ENCODE results near the gene FAM229B.
"Not testable (repeated sequence)": the region's sequence is repeated elsewhere in the genome, so short reads cannot be mapped to it uniquely, and the experiment has no call there.

The FAM229B gene

DNA sequence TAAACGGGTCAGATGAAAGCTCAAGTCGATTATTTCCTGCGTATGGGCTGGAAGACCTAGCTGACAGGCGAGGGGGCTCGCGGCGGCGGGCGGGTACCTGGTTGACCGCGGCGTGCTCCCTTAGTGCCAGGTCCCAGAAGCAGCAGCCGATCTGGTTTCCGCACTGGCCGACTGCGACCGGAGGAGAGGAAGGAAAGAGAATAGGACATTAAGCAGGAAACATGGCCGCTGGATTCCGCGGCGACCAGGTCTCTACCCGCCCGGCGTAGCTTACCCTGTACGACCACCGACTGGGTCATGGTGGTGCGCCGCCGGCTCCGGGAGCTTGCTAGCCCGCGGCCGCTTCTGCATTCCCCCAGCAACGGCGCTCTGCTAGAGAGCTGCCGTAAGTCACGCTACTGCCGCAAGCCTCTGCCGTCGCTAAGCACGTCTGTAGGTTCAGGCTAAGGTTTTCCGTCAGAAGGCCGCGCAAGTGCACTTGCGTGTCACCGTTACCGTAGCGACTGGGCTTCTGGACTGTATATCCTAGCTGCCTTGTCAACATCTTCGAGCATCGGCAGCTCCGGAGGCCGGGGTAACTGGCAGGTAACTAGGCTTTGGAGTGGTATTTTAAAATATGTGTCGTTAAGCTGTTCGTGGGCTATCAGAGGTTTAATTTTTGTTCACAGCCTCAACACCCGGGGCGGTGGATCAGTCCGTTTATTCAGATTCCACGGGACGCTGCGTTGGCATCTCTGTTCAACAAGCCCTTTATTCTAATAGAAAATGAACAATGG, at the start of gene FAM229B, which contains the start of gene TUBE1:
Gene FAM229B (plus strand): TSS at position 456 of the 776 bp plus-strand sequence. CDS start 11,693 bp downstream, outside the sequence.
Gene TUBE1 (minus strand): TSS at position 347 of the 776 bp plus-strand sequence. CDS start 48 bp downstream, at position 299.
- Mint-ChIP-seq H3K9me3 (no peaks in the 10 kb centered on the region), H3K4me1 (ENCODE audit: low read depth) (peaks cover 10% of the 10 kb centered on the region), H3K4me3 (no peak within 1 kb of the TSS), H3K27me3 (peaks cover 16% of the 10 kb centered on the region), H3K36me3 (ENCODE audit: low read depth) (peaks cover 27% of the 10 kb centered on the region), H3K27ac (no peak within 1 kb of the TSS)

- peaks cover 93% of the 10 kb centered on the region for H3K4me1 Mint-ChIP-seq (ENCODE audit: low read depth)
These were observed 49.6 kb upstream of the FAM229B start for GRCh38 chr6:112037783-112038216.

GRCh38 chr6:112038268-112038667, 49.1 kb upstream of the FAM229B start:
- Mint-ChIP-seq H3K4me3 (no peak overlapping the region), H3K4me1 (ENCODE audit: low read depth) (peaks cover 92% of the 10 kb centered on the region), H3K9me3 (no peaks in the 10 kb centered on the region), H3K27ac (peak overlapping the region; percentile 81), H3K27me3 (no peaks in the 10 kb centered on the region), H3K36me3 (ENCODE audit: low read depth) (no peaks in the 10 kb centered on the region)

More at GRCh38 chr6:112037783-112038216, 49.6 kb upstream of the FAM229B start:
- Mint-ChIP-seq H3K36me3 (ENCODE audit: low read depth) (no peaks in the 10 kb centered on the region), H3K27me3 (no peaks in the 10 kb centered on the region), H3K27ac (peak overlapping the region; percentile 81), H3K4me3 (no peak overlapping the region), H3K9me3 (no peaks in the 10 kb centered on the region)

GRCh38 chr6:112038756-112039430, 48.5 kb upstream of the FAM229B start:
- H3K27ac Mint-ChIP-seq = peak overlapping the region; percentile 81
- no peaks in the 10 kb centered on the region for H3K9me3 Mint-ChIP-seq
- peaks cover 89% of the 10 kb centered on the region for H3K4me1 Mint-ChIP-seq (ENCODE audit: low read depth)
- no peaks in the 10 kb centered on the region for H3K36me3 Mint-ChIP-seq (ENCODE audit: low read depth)
- no peaks in the 10 kb centered on the region for H3K27me3 Mint-ChIP-seq
- H3K4me3 Mint-ChIP-seq = no peak overlapping the region

- H3K36me3 Mint-ChIP-seq (ENCODE audit: low read depth) = no peaks in the 10 kb centered on the region
- peak overlapping the region; percentile 64 for H3K27ac Mint-ChIP-seq
- H3K4me3 Mint-ChIP-seq = no peak overlapping the region
- H3K9me3 Mint-ChIP-seq = no peaks in the 10 kb centered on the region
- H3K27me3 Mint-ChIP-seq = no peaks in the 10 kb centered on the region
- H3K4me1 Mint-ChIP-seq (ENCODE audit: low read depth) = peaks cover 89% of the 10 kb centered on the region
These were observed 48.0 kb upstream of the FAM229B start for GRCh38 chr6:112039431-112039770.

DNA sequence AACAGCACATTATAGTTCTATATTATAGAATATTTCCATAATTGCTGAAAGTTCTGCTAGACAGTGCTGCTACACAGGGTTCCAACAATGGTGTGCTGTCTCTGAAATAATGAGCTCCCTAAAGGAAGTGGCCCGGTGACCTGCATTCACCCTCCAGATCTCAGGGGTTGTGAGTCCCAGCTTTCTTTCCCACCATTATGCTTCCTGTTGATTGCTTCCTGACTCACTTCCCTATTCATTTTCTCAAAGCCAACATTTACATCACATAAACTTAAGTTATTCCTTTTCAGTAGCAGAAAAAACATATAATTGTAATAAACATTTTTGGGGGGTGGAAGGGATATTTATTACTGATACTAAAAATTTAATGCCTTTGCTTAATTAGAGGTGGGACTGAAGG, 46.4 kb upstream of the FAM229B start:
- no peak overlapping the region for H3K4me3 Mint-ChIP-seq
- no peaks in the 10 kb centered on the region for H3K36me3 Mint-ChIP-seq (ENCODE audit: low read depth)
- no peaks in the 10 kb centered on the region for H3K27me3 Mint-ChIP-seq
- H3K4me1 Mint-ChIP-seq (ENCODE audit: low read depth) = peaks cover 85% of the 10 kb centered on the region
- no peaks in the 10 kb centered on the region for H3K9me3 Mint-ChIP-seq
- peak overlapping the region; percentile 68 for H3K27ac Mint-ChIP-seq

GRCh38 chr6:112041535-112041934, 45.9 kb upstream of the FAM229B start:
- no peaks in the 10 kb centered on the region for H3K9me3 Mint-ChIP-seq
- no peaks in the 10 kb centered on the region for H3K36me3 Mint-ChIP-seq (ENCODE audit: low read depth)
- peaks cover 79% of the 10 kb centered on the region for H3K4me1 Mint-ChIP-seq (ENCODE audit: low read depth)
- H3K27ac Mint-ChIP-seq = peak overlapping the region; percentile 96
- no peak overlapping the region for H3K4me3 Mint-ChIP-seq
- no peaks in the 10 kb centered on the region for H3K27me3 Mint-ChIP-seq

GRCh38 chr6:112043032-112044007, 44.1 kb upstream of the FAM229B start:
- Mint-ChIP-seq H3K9me3 (no peaks in the 10 kb centered on the region), H3K4me3 (peak overlapping the region; percentile 95), H3K27me3 (no peaks in the 10 kb centered on the region), H3K27ac (peak overlapping the region; percentile 96), H3K36me3 (ENCODE audit: low read depth) (no peaks in the 10 kb centered on the region), H3K4me1 (ENCODE audit: low read depth) (peaks cover 61% of the 10 kb centered on the region)

DNA sequence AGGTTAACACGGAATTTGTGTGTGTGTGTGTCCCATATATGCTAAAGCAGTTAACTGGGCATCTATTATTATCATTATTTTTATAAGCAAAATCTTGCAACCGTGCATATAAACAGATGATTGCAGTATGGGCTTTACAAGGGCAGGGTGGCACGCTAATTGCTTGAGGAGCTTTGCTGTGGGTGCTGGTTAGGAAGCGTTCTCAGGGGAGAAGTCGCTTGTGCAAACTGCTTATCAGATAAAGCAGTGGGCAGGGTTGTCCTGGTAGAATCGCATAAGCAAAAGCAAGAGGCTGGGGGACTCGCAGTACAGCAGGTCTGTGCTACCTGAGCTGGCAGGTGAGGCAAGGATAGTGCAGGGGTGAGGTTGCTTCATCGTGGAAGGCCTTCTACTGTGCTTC, 43.2 kb upstream of the FAM229B start:
- Mint-ChIP-seq H3K4me1 (ENCODE audit: low read depth) (peaks cover 52% of the 10 kb centered on the region), H3K27me3 (no peaks in the 10 kb centered on the region), H3K36me3 (ENCODE audit: low read depth) (no peaks in the 10 kb centered on the region), H3K4me3 (peak overlapping the region; percentile 95), H3K9me3 (no peaks in the 10 kb centered on the region), H3K27ac (peak overlapping the region; percentile 96)

- no peaks in the 10 kb centered on the region for H3K27me3 Mint-ChIP-seq
- no peaks in the 10 kb centered on the region for H3K36me3 Mint-ChIP-seq (ENCODE audit: low read depth)
- H3K9me3 Mint-ChIP-seq = no peaks in the 10 kb centered on the region
- peak overlapping the region; percentile 96 for H3K27ac Mint-ChIP-seq
- no peak overlapping the region for H3K4me3 Mint-ChIP-seq
- H3K4me1 Mint-ChIP-seq (ENCODE audit: low read depth) = peaks cover 46% of the 10 kb centered on the region
These were observed 42.5 kb upstream of the FAM229B start for GRCh38 chr6:112044856-112045255.

GRCh38 chr6:112047523-112047922, 39.9 kb upstream of the FAM229B start:
- H3K27ac Mint-ChIP-seq; H3K36me3 Mint-ChIP-seq (ENCODE audit: low read depth); H3K27me3 Mint-ChIP-seq; H3K4me3 Mint-ChIP-seq; H3K9me3 Mint-ChIP-seq: not testable (repeated sequence)
- peaks cover 23% of the 10 kb centered on the region for H3K4me1 Mint-ChIP-seq (ENCODE audit: low read depth)

DNA sequence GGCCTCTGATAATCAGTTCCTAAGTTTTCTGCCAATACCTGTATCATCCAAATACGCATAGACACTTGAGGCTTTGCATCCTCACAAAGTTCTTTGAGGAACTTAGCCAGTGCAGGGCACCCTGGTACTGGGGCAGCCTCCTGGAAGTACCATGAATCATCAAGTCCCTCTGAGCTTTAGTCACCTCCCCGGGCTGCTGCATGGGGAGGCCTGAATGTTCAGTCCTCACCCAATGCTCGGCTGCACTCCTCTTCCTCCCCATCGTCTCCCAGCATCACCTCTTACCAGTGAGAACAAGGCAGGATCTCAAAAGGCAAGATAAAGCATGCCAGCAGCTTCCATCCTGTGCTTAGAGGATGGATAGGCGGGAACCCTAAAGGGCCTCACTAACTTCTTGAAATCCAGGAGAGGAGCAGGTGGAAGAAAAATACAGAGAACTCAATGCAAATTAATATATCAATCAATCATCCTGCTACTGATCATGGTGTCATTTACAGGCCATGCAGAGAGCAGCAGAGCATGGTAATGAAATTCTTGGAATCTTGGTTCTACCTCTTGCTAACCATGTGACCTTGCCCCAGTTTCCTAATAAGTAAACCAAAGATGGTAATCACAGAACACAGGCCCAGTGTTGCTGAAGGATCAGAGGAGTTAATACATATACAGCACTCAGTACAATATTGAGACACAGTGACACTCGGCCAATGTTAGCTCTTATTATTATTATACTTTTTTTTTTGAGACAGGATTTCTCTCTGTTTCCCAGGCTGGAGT, 38.2 kb upstream of the FAM229B start:
- Mint-ChIP-seq H3K27ac (no peak overlapping the region), H3K4me1 (ENCODE audit: low read depth) (peaks cover 13% of the 10 kb centered on the region), H3K36me3 (ENCODE audit: low read depth) (no peaks in the 10 kb centered on the region), H3K9me3 (no peaks in the 10 kb centered on the region), H3K4me3 (no peak overlapping the region), H3K27me3 (no peaks in the 10 kb centered on the region)

DNA sequence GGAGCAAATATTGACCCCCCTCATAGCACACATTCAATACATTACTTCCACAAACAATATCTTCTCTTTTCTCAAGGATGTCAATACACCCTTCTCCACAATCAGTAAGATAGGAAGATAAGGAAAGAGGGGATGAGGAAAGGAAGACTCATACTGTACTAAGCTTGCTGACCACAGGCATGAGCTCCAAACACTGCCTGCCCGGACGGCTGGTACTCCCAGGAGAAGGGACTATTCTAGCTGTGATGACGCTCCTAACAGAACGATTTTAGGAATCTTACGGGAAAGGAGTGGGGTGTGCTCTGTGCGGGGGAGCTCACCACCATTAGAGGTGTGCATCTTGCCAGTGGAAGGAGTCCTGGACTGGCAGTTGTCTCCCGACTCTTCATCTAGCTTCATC, 37.4 kb upstream of the FAM229B start:
- H3K36me3 Mint-ChIP-seq (ENCODE audit: low read depth) = no peaks in the 10 kb centered on the region

GRCh38 chr6:112050429-112050828, 37.0 kb upstream of the FAM229B start:
- H3K4me1 Mint-ChIP-seq (ENCODE audit: low read depth) = peaks cover under 1% of the 10 kb centered on the region
- H3K36me3 Mint-ChIP-seq (ENCODE audit: low read depth) = no peaks in the 10 kb centered on the region
- H3K27me3 Mint-ChIP-seq = no peaks in the 10 kb centered on the region
- no peak overlapping the region for H3K4me3 Mint-ChIP-seq
- H3K27ac Mint-ChIP-seq = no peak overlapping the region
- no peaks in the 10 kb centered on the region for H3K9me3 Mint-ChIP-seq

More for the DNA sequence above, 37.4 kb upstream of the FAM229B start:
- Mint-ChIP-seq H3K4me1 (ENCODE audit: low read depth) (peaks cover 5% of the 10 kb centered on the region), H3K27me3 (no peaks in the 10 kb centered on the region), H3K4me3 (no peak overlapping the region), H3K27ac (no peak overlapping the region), H3K9me3 (no peaks in the 10 kb centered on the region)

Data from stimulated activated naive CD8-positive, alpha-beta T cell treated with anti-CD3 and anti-CD28 coated beads, Interleukin-15, Interleukin-2, amounts not matched to agents 100 ng/mL and 50 ng/mL, for 24 hours (primary cell).